LNCAP (cell line): ENCODE data around the gene HNRNPLL.

ENCODE experiments used
- TF ChIP-seq, protein P1 (sequence below): fragments of 450-650 bp; IDR thresholded peaks from 2 replicates; pipeline ENCODE4 v1.5.1; 2017; ENCODE audit warnings: mild to moderate bottlenecking

The HNRNPLL gene

DNA sequence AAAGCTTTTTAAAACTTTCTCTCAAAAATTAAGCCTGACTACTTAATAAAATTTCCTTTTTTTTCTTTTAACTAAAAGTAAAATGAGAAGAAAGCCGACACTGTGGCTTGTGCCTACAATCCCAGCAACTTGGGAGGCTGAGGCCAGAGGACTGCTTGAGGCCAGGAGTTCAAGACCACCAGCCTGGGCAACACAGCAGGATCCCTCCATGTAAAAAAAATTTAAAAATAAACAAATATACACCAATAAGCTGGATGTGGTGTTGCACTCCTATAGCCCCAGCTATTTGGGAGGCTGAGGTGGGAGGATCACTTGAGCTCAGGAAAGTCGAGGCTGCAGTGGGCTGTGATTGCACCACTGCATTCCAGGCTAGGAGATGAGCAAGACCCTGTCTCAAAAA lies 37.4 kb downstream of the HNRNPLL start:
- TF ChIP-seq, protein P1, sequence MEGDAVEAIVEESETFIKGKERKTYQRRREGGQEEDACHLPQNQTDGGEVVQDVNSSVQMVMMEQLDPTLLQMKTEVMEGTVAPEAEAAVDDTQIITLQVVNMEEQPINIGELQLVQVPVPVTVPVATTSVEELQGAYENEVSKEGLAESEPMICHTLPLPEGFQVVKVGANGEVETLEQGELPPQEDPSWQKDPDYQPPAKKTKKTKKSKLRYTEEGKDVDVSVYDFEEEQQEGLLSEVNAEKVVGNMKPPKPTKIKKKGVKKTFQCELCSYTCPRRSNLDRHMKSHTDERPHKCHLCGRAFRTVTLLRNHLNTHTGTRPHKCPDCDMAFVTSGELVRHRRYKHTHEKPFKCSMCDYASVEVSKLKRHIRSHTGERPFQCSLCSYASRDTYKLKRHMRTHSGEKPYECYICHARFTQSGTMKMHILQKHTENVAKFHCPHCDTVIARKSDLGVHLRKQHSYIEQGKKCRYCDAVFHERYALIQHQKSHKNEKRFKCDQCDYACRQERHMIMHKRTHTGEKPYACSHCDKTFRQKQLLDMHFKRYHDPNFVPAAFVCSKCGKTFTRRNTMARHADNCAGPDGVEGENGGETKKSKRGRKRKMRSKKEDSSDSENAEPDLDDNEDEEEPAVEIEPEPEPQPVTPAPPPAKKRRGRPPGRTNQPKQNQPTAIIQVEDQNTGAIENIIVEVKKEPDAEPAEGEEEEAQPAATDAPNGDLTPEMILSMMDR: no peak

DNA sequence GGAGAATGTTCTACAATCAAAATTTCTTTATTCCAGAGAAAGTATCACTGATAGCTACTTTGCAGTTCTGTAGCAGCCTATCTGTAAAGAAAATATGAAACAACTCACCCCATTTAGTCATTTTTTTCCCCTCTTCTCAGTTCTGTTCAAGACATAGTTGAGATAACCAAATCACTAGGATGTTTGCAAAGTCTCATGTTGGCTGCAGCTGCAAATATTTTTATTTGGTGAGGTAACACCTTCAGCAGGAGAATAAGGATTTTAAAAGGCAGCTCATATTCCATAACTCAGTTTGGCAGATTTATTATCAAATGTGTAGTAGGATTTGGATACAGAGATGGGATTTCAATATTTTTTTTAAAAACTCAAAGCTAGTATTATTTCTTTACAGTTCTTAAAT lies 41.0 kb downstream of the HNRNPLL start:
- TF ChIP-seq, protein P1: no peak

DNA sequence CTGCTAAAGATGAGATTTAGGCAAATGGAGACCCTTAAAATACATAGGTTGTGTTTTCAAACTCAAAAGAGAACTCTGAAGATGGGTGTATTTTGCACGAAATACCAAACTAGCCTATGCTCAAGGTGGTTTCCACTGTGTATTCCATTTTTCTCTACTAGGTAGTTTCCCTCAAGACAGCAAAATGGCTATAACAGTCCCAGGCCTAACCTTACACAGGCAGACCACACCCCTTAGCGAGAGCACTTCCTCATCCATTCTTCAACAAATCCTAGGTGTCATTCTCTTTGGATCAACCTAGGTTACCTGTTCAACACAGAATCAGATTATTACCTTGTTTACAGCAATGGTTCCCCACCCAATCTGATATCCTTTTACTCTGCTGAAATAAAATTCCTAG lies 42.6 kb downstream of the HNRNPLL start:
- TF ChIP-seq, protein P1: no peak

DNA sequence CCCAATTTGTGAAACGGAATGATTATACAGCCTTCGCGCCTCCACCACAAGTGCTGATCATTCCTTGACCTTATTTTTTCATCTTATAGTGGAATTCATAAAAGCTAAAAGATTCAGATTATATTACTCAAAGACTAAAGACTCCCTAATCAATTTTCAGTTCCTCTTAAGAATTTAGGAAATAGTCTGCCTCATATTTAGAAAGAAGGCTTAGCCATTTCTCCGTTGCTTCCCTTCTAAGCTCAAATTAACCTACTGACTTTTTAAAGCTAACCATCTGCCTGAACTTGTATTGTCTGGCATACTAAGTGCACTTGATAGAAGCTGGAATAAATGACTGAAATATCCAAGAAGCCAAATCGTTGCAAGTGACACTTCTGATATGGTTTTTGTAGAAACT lies 44.7 kb downstream of the HNRNPLL start:
- TF ChIP-seq, protein P1: no peak

DNA sequence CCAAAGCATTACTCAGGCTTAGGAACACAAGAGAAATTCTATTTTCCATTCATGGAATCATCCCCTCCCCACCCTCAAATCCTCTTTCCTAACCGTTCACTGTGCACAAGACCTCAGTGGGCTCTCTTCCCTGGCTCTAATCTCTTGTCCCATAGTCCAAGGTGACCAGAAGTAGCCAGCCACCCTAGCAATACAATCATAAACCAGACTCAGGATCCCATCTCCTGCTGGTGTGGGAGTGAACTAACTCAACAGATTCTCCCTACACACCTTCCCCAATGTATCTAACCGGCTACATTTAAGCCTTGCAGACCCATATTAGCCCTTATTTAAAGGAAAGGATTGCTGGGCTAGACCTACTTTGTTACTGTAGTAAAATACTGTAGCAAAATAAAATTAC lies 45.5 kb downstream of the HNRNPLL start:
- TF ChIP-seq, protein P1: no peak

DNA sequence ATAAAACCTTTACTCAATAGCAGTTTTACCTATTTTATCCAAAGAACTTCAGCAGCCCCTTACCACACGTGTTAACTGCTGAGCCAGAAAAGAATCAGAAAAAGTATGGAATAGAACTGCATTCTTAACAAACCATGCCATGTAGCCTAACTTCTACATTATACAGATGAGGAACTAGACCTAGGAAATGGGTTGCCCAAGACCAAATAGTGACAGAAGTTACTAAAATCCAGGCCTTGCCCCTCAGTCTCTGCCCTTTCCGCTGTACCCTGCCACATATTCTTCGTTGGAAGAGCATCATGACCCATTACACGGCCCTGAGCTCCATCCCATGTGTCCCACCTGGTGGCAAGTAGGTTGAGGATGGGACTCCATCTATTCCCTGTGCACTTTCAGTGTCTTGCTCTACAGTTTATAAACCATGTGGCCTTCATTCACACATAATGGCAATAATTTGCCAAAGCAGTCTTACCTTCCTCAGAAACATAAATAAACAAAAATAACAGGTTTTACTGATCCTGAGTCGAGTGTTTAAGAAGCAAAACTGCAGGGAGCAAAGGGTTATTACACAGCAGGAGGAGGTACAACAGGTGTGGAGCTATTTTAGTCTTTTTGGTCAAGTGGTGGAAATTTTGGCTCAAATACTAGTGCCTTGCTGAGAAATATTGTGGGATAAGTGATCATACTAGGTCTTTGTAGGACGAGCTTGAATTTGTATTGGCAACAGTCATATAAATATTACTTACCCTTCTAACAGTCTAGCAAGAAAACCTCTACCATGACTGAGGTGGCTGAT lies 46.5 kb downstream of the HNRNPLL start:
- TF ChIP-seq, protein P1: no peak

DNA sequence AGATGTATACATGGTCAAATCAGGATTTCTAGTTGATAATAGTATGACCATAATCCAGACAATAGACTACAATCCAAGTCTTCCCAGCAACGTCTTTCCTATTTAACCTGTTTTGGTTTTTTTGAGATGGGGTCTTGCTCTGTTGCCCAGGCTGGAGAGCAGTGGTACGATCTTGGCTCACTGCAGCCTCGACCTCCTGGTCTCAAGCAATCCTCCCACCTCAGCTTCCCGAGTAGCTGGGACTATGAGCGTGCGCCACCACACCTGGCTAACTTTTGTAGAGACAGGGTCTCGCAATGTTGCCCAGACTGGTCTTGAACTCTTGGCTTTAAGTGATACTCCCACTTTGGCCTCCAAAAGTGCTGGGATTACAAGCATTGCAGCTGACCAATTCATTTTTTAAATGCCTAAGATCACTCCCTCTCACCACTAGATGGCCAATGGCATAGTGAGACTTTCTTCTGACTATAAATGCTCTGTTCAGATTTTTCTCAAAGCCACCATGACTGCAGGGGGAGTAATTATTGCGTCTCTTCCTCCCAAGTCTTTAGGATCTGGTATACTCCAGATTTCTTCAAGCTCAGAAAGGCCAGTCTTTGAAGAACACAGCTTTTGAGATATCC lies 47.6 kb downstream of the HNRNPLL start:
- TF ChIP-seq, protein P1: no peak
